Measurements from ENCODE around the gene EHMT1.
"Not testable (repeated sequence)": the region's sequence is repeated elsewhere in the genome, so short reads cannot be mapped to it uniquely, and the experiment has no call there.

EHMT1 gene

DNA sequence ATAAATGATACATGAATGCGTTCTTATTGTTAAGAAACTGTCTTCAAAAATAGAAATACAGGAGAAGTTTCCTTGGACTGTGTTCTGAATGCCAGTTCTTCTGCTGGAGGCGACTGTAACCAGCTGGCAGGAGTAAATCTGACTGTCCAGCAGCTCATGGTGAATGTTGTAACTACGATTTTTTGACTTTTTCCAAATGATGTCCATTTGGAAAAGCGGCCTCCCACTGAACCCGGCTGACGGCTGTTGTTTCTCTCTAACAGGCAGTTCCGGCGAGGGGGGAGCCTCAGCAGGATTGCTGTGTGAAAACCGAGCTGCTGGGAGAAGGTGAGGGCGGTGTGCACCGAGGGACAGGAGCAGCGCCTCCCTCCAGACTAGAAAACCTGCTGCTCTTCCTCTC is 91.9 kb downstream of the EHMT1 start:
- Histone ChIP-seq H3K27ac (ENCODE audit: low read depth, low read length) (no peak overlapping the region), H3K27me3 (ENCODE audit: control insufficient read depth, insufficient read depth, low read length) (no peaks in the 10 kb centered on the region), H3K36me3 (ENCODE audit: control insufficient read depth, insufficient read depth, low read length) (peaks cover 23% of the 10 kb centered on the region), H3K4me1 (ENCODE audit: control insufficient read depth, insufficient read depth, low read length) (peaks cover 12% of the 10 kb centered on the region; the same call in 1 of the 2 replicates), H3K9me3 (ENCODE audit: control insufficient read depth, insufficient read depth, low read length) (peaks cover 3% of the 10 kb centered on the region; the same call in 1 of the 2 replicates), H3K4me3 (ENCODE audit: low read depth, low read length) (no peak overlapping the region), H3K9ac (ENCODE audit: low read depth, low read length) (no peak overlapping the region)

DNA sequence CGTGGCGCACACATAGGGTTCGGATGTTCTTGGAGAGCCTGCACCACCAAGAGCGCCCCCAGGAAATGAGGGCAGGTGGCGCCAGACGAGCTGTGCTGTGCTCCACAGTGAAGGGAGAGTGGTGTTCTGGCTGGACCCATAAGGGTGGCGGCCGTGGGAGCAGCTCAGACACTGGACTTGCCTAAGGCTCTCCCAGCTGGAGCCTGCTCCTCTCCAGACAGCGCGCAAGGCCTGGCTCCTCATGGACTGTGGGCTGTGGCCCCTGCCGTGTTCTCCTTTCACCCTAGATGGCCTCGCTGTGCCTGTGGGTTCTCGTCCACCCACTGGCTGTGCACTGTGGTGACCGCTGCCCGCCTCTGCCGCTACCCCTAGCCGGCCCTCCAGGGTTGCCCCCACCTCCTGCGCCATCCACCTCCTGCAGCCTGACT is 92.9 kb downstream of the EHMT1 start:
- Histone ChIP-seq H3K4me3 (ENCODE audit: low read depth, low read length) (no peak overlapping the region), H3K9ac (ENCODE audit: low read depth, low read length) (no peak overlapping the region), H3K27me3 (ENCODE audit: control insufficient read depth, insufficient read depth, low read length) (no peaks in the 10 kb centered on the region), H3K4me1 (ENCODE audit: control insufficient read depth, insufficient read depth, low read length) (peaks cover 11% of the 10 kb centered on the region; the same call in 1 of the 2 replicates), H3K9me3 (ENCODE audit: control insufficient read depth, insufficient read depth, low read length) (peaks cover 3% of the 10 kb centered on the region; the same call in 1 of the 2 replicates), H3K36me3 (ENCODE audit: control insufficient read depth, insufficient read depth, low read length) (peaks cover 28% of the 10 kb centered on the region), H3K27ac (ENCODE audit: low read depth, low read length) (no peak overlapping the region)

DNA sequence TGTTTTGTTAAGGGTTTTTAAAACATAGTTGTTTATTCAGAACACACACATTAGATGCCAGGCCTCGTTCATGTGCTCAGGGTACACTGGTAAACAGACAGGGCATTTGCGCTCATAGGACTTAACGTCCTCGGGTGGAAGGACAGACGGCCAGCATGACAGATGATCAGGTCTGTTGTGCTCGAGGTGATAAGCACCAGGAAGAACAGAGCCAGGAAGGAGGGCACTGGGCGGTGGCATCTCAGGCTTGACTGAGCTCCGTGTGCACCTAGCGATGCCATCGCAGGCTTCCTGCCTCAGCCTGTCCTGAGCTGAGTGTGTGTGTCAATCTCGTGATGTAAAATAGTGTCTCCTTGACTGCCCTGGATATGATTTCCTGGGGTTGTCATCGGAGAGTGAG is 96.5 kb downstream of the EHMT1 start:
- H3K36me3 ChIP-seq (ENCODE audit: control insufficient read depth, insufficient read depth, low read length): peaks cover 53% of the 10 kb centered on the region
- peaks cover 3% of the 10 kb centered on the region; the same call in 1 of the 2 replicates for H3K9me3 ChIP-seq (ENCODE audit: control insufficient read depth, insufficient read depth, low read length)
- H3K4me3 ChIP-seq (ENCODE audit: low read depth, low read length): no peak overlapping the region
- no peaks in the 10 kb centered on the region for H3K27me3 ChIP-seq (ENCODE audit: control insufficient read depth, insufficient read depth, low read length)
- no peaks in the 10 kb centered on the region for H3K4me1 ChIP-seq (ENCODE audit: control insufficient read depth, insufficient read depth, low read length)
- no peak overlapping the region for H3K9ac ChIP-seq (ENCODE audit: low read depth, low read length)
- H3K27ac ChIP-seq (ENCODE audit: low read depth, low read length): no peak overlapping the region

DNA sequence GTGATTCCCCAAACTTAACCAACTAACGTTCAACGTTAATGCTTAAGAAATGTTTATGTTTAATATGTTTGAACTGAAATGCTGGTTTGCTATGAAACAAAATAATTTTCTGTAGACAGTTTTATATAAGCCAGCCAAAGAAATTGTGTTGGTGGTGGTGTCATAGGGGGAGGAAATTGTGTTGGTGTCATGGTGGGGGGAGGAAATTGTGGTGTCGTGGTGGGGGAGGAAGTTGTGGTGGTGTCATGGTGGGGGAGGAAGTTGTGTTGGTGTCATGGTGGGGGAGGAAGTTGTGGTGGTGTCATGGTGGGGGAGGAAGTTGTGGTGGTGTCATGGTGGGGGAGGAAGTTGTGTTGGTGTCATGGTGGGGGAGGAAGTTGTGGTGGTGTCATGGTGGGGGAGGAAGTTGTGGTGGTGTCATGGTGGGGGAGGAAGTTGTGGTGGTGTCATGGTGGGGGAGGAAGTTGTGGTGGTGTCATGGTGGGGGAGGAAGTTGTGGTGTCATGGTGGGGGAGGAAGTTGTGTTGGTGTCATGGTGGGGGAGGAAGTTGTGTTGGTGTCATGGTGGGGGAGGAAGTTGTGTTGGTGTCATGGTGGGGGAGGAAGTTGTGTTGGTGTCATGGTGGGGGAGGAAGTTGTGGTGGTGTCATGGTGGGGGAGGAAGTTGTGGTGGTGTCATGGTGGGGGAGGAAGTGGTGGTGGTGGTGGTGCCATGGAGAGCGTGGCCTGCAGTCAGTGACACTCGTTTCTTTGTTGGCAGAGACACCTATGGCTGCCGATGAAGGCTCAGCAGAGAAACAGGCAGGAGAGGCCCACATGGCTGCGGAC is 97.3 kb downstream of the EHMT1 start:
- H3K36me3 ChIP-seq (ENCODE audit: control insufficient read depth, insufficient read depth, low read length): peaks cover 56% of the 10 kb centered on the region
- H3K4me1 ChIP-seq (ENCODE audit: control insufficient read depth, insufficient read depth, low read length); H3K4me3 ChIP-seq (ENCODE audit: low read depth, low read length); H3K9ac ChIP-seq (ENCODE audit: low read depth, low read length); H3K27me3 ChIP-seq (ENCODE audit: control insufficient read depth, insufficient read depth, low read length); H3K27ac ChIP-seq (ENCODE audit: low read depth, low read length); H3K9me3 ChIP-seq (ENCODE audit: control insufficient read depth, insufficient read depth, low read length): not testable (repeated sequence)

DNA sequence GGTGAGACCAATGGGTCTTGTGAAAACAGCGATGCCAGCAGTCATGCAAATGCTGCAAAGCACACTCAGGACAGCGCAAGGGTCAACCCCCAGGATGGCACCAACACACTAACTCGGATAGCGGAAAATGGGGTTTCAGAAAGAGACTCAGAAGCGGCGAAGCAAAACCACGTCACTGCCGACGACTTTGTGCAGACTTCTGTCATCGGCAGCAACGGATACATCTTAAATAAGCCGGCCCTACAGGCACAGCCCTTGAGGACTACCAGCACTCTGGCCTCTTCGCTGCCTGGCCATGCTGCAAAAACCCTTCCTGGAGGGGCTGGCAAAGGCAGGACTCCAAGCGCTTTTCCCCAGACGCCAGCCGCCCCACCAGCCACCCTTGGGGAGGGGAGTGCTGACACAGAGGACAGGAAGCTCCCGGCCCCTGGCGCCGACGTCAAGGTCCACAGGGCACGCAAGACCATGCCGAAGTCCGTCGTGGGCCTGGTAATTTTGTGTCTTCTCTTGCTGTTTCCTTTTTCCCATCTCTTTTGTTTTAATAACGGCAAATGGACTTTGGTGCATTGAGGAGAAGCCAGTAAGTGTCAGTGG is 98.0 kb downstream of the EHMT1 start:
- Histone ChIP-seq H3K36me3 (ENCODE audit: control insufficient read depth, insufficient read depth, low read length) (peaks cover 54% of the 10 kb centered on the region), H3K27me3 (ENCODE audit: control insufficient read depth, insufficient read depth, low read length) (no peaks in the 10 kb centered on the region), H3K27ac (ENCODE audit: low read depth, low read length) (no peak overlapping the region), H3K9me3 (ENCODE audit: control insufficient read depth, insufficient read depth, low read length) (peaks cover 3% of the 10 kb centered on the region; the same call in 1 of the 2 replicates), H3K4me1 (ENCODE audit: control insufficient read depth, insufficient read depth, low read length) (no peaks in the 10 kb centered on the region), H3K4me3 (ENCODE audit: low read depth, low read length) (no peak overlapping the region), H3K9ac (ENCODE audit: low read depth, low read length) (no peak overlapping the region)

DNA sequence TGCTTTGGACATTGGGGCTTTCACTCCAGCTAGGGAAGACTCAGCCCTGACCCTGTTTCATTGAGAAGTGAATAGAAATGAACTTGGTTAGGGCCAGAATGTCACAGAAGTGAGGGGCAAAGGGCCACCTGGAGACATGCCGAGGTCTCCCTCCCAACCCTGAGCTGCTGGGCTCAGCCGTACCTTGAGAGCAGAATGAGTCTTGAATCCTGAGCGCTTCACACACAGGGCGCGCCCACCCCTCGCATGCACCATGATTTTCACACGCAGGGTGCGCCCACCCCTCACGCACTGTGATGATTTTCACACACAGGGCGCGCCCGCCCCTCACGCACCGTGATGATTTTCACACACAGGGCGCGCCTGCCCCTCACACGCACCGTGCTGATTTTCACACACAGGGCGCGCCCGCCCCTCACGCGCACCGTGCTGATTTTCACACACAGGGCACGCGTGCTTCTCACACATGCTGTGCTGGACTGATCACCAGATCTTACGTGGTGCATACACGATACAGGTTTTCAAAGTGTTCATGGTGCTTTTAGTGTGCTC is 99.0 kb downstream of the EHMT1 start:
- no peak overlapping the region for H3K27ac ChIP-seq (ENCODE audit: low read depth, low read length)
- peaks cover 53% of the 10 kb centered on the region for H3K36me3 ChIP-seq (ENCODE audit: control insufficient read depth, insufficient read depth, low read length)
- H3K9ac ChIP-seq (ENCODE audit: low read depth, low read length): no peak overlapping the region
- no peak overlapping the region for H3K4me3 ChIP-seq (ENCODE audit: low read depth, low read length)
- no peaks in the 10 kb centered on the region for H3K27me3 ChIP-seq (ENCODE audit: control insufficient read depth, insufficient read depth, low read length)
- H3K9me3 ChIP-seq (ENCODE audit: control insufficient read depth, insufficient read depth, low read length): peaks cover 3% of the 10 kb centered on the region; the same call in 1 of the 2 replicates
- H3K4me1 ChIP-seq (ENCODE audit: control insufficient read depth, insufficient read depth, low read length): peaks cover 4% of the 10 kb centered on the region; the same call in 1 of the 2 replicates

DNA sequence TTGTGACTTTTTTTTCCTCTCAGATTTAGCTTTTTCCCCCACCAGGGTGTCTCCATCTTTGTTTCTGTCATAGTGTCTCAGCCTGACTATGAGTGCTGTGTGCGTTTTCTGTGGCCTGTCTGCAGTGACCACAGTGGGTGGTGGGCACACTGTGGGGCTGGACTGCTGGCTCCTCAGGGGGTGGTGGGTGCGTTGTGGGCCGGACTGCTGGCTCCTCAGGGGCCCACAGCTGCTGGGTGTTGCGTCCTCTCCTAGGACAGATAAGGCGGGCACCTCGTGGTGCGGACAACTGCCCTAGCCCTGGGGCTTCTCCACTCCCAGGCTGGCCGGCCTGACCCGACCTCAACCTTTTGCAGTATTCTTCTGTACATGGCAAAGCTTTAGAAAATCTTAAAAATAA is 100.4 kb downstream of the EHMT1 start:
- peaks cover 53% of the 10 kb centered on the region for H3K36me3 ChIP-seq (ENCODE audit: control insufficient read depth, insufficient read depth, low read length)
- peaks cover 10% of the 10 kb centered on the region for H3K4me1 ChIP-seq (ENCODE audit: control insufficient read depth, insufficient read depth, low read length)
- H3K4me3 ChIP-seq (ENCODE audit: low read depth, low read length): no peak overlapping the region
- no peaks in the 10 kb centered on the region for H3K27me3 ChIP-seq (ENCODE audit: control insufficient read depth, insufficient read depth, low read length)
- H3K9ac ChIP-seq (ENCODE audit: low read depth, low read length): no peak overlapping the region
- H3K9me3 ChIP-seq (ENCODE audit: control insufficient read depth, insufficient read depth, low read length): peaks cover 3% of the 10 kb centered on the region; the same call in 1 of the 2 replicates
- H3K27ac ChIP-seq (ENCODE audit: low read depth, low read length): no peak overlapping the region

DNA sequence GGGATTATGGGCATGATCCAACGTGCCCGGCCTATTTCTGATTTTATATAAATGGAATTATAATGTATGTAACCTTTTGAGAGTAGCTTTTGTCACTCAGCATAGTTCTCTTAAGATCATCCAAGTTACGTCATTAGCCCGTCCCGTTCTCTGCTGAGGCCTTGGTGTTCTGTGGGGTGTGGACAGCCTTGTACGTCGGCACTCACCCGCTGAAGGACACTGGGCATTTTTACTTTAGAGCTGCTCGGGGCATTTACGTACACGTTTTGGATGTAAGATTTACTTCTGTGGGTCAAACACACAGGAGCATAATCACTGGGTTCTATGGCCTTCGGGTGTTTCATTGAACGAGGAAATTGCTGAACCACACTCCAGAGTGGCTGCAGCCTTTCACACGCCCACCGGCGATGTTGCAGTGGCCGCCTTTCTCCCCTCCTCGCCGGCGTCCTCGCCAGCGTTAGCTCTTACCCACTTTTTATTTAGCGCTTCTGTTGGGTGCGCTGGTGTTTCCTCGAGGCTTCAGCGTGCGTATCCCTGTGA is 101.8 kb downstream of the EHMT1 start:
- no peaks in the 10 kb centered on the region for H3K27me3 ChIP-seq (ENCODE audit: control insufficient read depth, insufficient read depth, low read length)
- no peak overlapping the region for H3K9ac ChIP-seq (ENCODE audit: low read depth, low read length)
- H3K36me3 ChIP-seq (ENCODE audit: control insufficient read depth, insufficient read depth, low read length): peaks cover 44% of the 10 kb centered on the region
- peaks cover under 1% of the 10 kb centered on the region; the same call in 1 of the 2 replicates for H3K9me3 ChIP-seq (ENCODE audit: control insufficient read depth, insufficient read depth, low read length)
- H3K4me1 ChIP-seq (ENCODE audit: control insufficient read depth, insufficient read depth, low read length): peaks cover 14% of the 10 kb centered on the region
- H3K4me3 ChIP-seq (ENCODE audit: low read depth, low read length): no peak overlapping the region
- H3K27ac ChIP-seq (ENCODE audit: low read depth, low read length): no peak overlapping the region

DNA sequence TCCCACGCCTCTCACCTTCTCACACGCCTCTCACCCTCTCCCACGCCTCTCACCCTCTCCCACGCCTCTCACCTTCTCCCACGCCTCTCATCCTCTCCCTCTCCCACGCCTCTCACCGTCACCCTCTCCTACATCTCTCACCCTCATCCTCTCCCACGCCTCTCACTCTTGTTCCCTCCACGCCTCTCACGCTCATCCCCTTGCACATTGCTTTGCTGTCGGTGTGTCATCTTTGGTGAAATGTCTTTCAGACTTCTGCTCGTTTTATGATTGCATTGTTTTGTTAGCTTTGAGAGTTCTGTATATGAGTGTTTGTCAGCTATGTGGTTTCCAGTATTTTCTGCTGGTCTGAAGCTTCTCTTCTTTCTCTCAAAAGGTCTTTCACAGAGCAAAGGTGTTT is 102.7 kb downstream of the EHMT1 start:
- H3K36me3 ChIP-seq (ENCODE audit: control insufficient read depth, insufficient read depth, low read length): peaks cover 49% of the 10 kb centered on the region
- H3K9ac ChIP-seq (ENCODE audit: low read depth, low read length): no peak overlapping the region
- H3K27ac ChIP-seq (ENCODE audit: low read depth, low read length): no peak overlapping the region
- peaks cover 14% of the 10 kb centered on the region for H3K4me1 ChIP-seq (ENCODE audit: control insufficient read depth, insufficient read depth, low read length)
- H3K9me3 ChIP-seq (ENCODE audit: control insufficient read depth, insufficient read depth, low read length): no peaks in the 10 kb centered on the region
- H3K27me3 ChIP-seq (ENCODE audit: control insufficient read depth, insufficient read depth, low read length): no peaks in the 10 kb centered on the region
- no peak overlapping the region for H3K4me3 ChIP-seq (ENCODE audit: low read depth, low read length)

DNA sequence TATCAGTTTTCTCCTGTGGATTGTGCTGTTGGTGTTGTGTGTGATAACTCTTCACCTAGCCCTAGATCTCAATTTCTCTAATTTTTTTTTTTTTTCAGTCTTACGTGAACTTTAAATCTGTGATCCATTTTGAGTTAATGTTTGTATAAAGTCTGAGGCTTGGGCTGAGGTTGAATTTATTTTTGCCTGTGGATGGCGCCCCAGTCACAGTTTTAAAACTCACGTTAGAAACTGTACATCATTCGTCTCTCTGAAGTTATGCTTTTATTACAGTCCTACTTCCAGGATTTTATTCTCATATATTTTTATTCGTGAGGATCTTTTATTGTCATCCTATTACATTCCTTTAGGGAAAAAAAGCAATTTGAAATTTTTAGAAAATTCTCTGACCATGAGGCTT is 103.1 kb downstream of the EHMT1 start:
- Histone ChIP-seq H3K36me3 (ENCODE audit: control insufficient read depth, insufficient read depth, low read length) (peaks cover 49% of the 10 kb centered on the region), H3K27me3 (ENCODE audit: control insufficient read depth, insufficient read depth, low read length) (no peaks in the 10 kb centered on the region), H3K4me3 (ENCODE audit: low read depth, low read length) (no peak overlapping the region), H3K27ac (ENCODE audit: low read depth, low read length) (no peak overlapping the region), H3K9ac (ENCODE audit: low read depth, low read length) (no peak overlapping the region), H3K4me1 (ENCODE audit: control insufficient read depth, insufficient read depth, low read length) (peaks cover 14% of the 10 kb centered on the region), H3K9me3 (ENCODE audit: control insufficient read depth, insufficient read depth, low read length) (no peaks in the 10 kb centered on the region)

DNA sequence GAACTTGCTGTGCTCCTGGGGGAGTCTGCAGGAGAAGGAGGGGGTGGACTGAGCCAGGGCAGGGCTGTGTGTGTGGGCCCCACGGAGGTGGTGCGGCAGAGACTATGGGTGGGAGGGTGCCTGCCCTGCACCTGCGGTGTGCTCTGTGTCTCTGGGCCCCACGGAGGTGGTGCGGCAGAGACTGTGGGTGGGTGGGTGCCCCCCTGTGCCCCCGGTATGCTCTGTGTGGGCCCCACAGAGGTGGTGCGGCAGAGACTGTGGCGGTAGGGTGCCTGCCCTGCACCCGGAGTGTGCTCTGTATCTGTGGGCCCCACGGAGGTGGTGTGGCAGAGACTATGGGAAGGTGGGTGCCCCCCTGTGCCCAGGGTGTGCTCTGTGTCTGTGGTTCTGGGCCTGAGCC is 103.7 kb downstream of the EHMT1 start:
- H3K27me3 ChIP-seq (ENCODE audit: control insufficient read depth, insufficient read depth, low read length): no peaks in the 10 kb centered on the region
- H3K9ac ChIP-seq (ENCODE audit: low read depth, low read length): no peak overlapping the region
- H3K4me1 ChIP-seq (ENCODE audit: control insufficient read depth, insufficient read depth, low read length): peaks cover 14% of the 10 kb centered on the region
- H3K9me3 ChIP-seq (ENCODE audit: control insufficient read depth, insufficient read depth, low read length): no peaks in the 10 kb centered on the region
- no peak overlapping the region for H3K4me3 ChIP-seq (ENCODE audit: low read depth, low read length)
- H3K27ac ChIP-seq (ENCODE audit: low read depth, low read length): no peak overlapping the region
- peaks cover 48% of the 10 kb centered on the region for H3K36me3 ChIP-seq (ENCODE audit: control insufficient read depth, insufficient read depth, low read length)

Measured in HUES48 (cell line).